Upper lobe of left lung (tissue), 6 donors: Measurements from ENCODE around the gene ZBTB24. TPM values are rescaled to one million over a fixed set of nuclear protein-coding genes. Genes with fewer than 3 reads are reported as not detected.

ENCODE experiments used
- ATAC-seq, 2 donors: fragments of 200-7000 bp; cut with Tn5 transposase; one replicate each; pipeline ENCODE4 v1.9.1; 2022; ENCODE audit warnings: mild to moderate bottlenecking in 2 of 2, moderate library complexity in 2 of 2; ENCODE audit not compliant: low FRiP score in 2 of 2
- DNase-seq, 2 donors: peaks; one replicate each; pipeline ENCODE4 v3.0.0-alpha.2; 2019 to 2020
- H3K27ac ChIP-seq, 4 donors: fragments of 200-600 bp; sonication (generic); one replicate each; pipeline ENCODE4 v1.5.1; 2016 to 2019
- H3K27me3 ChIP-seq, 4 donors: fragments of 200-600 bp; sonication (generic); one replicate each; pipeline ENCODE4 v1.5.1; 2017 to 2019
- H3K36me3 ChIP-seq, 4 donors: fragments of 200-600 bp; sonication (generic); one replicate each; pipeline ENCODE4 v1.5.1; 2016 to 2019
- H3K4me1 ChIP-seq, 4 donors: fragments of 200-600 bp; sonication (generic); one replicate each; pipeline ENCODE4 v1.5.1; 2018 to 2019
- H3K4me3 ChIP-seq, 4 donors: fragments of 200-600 bp; sonication (generic); one replicate each; pipeline ENCODE4 v1.5.1; 2017 to 2019; ENCODE audit warnings: mild to moderate bottlenecking in 2 of 4, moderate library complexity in 1 of 4
- H3K9me3 ChIP-seq, 4 donors: fragments of 200-600 bp; sonication (generic); one replicate each; pipeline ENCODE4 v1.5.1; 2018 to 2019
- CTCF ChIP-seq, 6 experiments: fragments of 450-650 bp in 4 of 6; fragments of 200-600 bp in 2 of 6; sonication (generic) in 2 of 6; IDR thresholded peaks; one replicate each; pipeline ENCODE4 v1.5.1; 2016 to 2019; ENCODE audit warnings: antibody characterized with exemption in 6 of 6
- EP300 ChIP-seq, 4 donors: sonication (generic); formaldehyde crosslinking; IDR thresholded peaks; one replicate each; pipeline ENCODE4 v1.5.1; 2017; ENCODE audit warnings: antibody characterized with exemption in 4 of 4, control low read depth in 2 of 4
- POLR2A ChIP-seq, 4 donors: fragments of 450-650 bp; IDR thresholded peaks; one replicate each; pipeline ENCODE4 v1.5.1; 2016 to 2017; ENCODE audit warnings: antibody characterized with exemption in 4 of 4, mild to moderate bottlenecking in 2 of 4
- POLR2AphosphoS5 ChIP-seq, 2 donors: sonication (generic); formaldehyde crosslinking; IDR thresholded peaks; one replicate each; pipeline ENCODE4 v1.5.1; 2017; ENCODE audit warnings: antibody characterized with exemption in 2 of 2
- WGBS, 2 donors: methylation state at CpG; one replicate each; pipeline ENCODE4 v1.1.5; 2017 to 2018; 5-methylcytosine and 5-hydroxymethylcytosine counted together
- total RNA-seq, 6 donors: library from RNA; depleted of rRNA in 4 of 6; stranded (reverse); fragments of >200 nt in 4 of 6; gene quantifications; one replicate each; pipeline versions ENCODE4 v1.1.0 to v1.2.1, GENCODE V29; 2016 to 2021
- donor health status: DM: no; HTN: no; CAD: no; lungs with moderate emphysema.
- donor health status: DM: no; HTN: yes; CAD: no; lungs with severe emphysema.

Gene ZBTB24
- total RNA-seq, 6 donors from 2014 or later: 5.1 to 14.9 (median 9.7) TPM

- TF ChIP-seq EP300 (IDR thresholded peaks at IDR 0.05) (no peak), POLR2A (IDR thresholded peaks at IDR 0.05) (no peak), CTCF (IDR thresholded peaks at IDR 0.05) (no peak), POLR2AphosphoS5 (IDR thresholded peaks at IDR 0.05) (no peak)
- H3K27me3 ChIP-seq: no peaks in the 10 kb centered on the region
- 44% methylated on average over 6 of the region's 6 CpGs for WGBS, 2 donors
- ATAC-seq: no peak
- DNase-seq: no peak
- H3K36me3 ChIP-seq: no peaks in the 10 kb centered on the region
- no peaks in the 10 kb centered on the region for H3K9me3 ChIP-seq
- no peak overlapping the region for H3K27ac ChIP-seq
- H3K4me1 ChIP-seq: peaks cover 0 to 6% (median 0%) of the 10 kb centered on the region in 4 donors
- H3K4me3 ChIP-seq: peak overlapping the region in 2 of 4 donors; percentile 28 to 33
Measured at GRCh38 chr6:109515781-109516409, 32.9 kb upstream of the ZBTB24 start.

GRCh38 chr6:109514946-109515345 lies 31.9 kb upstream of the ZBTB24 start:
- no peak overlapping the region for H3K27ac ChIP-seq
- H3K27me3 ChIP-seq: no peaks in the 10 kb centered on the region
- 85 to 89% methylated on average over 3 of the region's 3 CpGs for WGBS, 2 donors
- no peak overlapping the region for H3K4me3 ChIP-seq
- ATAC-seq (no peak), DNase-seq (no peak)
- no peak for TF ChIP-seq EP300 (IDR thresholded peaks at IDR 0.05)
- no peak for TF ChIP-seq POLR2AphosphoS5 (IDR thresholded peaks at IDR 0.05)
- TF ChIP-seq POLR2A (IDR thresholded peaks at IDR 0.05): no peak
- no peak for TF ChIP-seq CTCF (IDR thresholded peaks at IDR 0.05)
- H3K4me1 ChIP-seq: peaks cover 0 to 6% (median 0%) of the 10 kb centered on the region in 4 donors
- H3K36me3 ChIP-seq: no peaks in the 10 kb centered on the region
- no peaks in the 10 kb centered on the region for H3K9me3 ChIP-seq

- no peak overlapping the region for H3K27ac ChIP-seq
- peaks cover 0 to 6% (median 2%) of the 10 kb centered on the region in 4 donors for H3K4me1 ChIP-seq
- no peaks in the 10 kb centered on the region for H3K36me3 ChIP-seq
- no peak for ATAC-seq
- no peak overlapping the region for H3K4me3 ChIP-seq
- 63 to 70% methylated on average over 2 of the region's 2 CpGs for WGBS, 2 donors
- DNase-seq: no peak
- no peaks in the 10 kb centered on the region for H3K9me3 ChIP-seq
- H3K27me3 ChIP-seq: no peaks in the 10 kb centered on the region
- no peak for TF ChIP-seq EP300 (IDR thresholded peaks at IDR 0.05)
- no peak for TF ChIP-seq CTCF (IDR thresholded peaks at IDR 0.05)
- no peak for TF ChIP-seq POLR2AphosphoS5 (IDR thresholded peaks at IDR 0.05)
- TF ChIP-seq POLR2A (IDR thresholded peaks at IDR 0.05): no peak
Measured at GRCh38 chr6:109513571-109514071, 30.6 kb upstream of the ZBTB24 start.

GRCh38 chr6:109512271-109512817 lies 29.3 kb upstream of the ZBTB24 start:
- Histone ChIP-seq H3K36me3 (no peaks in the 10 kb centered on the region), H3K27me3 (no peaks in the 10 kb centered on the region), H3K4me1 (peaks cover 0 to 8% (median 3%) of the 10 kb centered on the region in 4 donors), H3K9me3 (no peaks in the 10 kb centered on the region), H3K27ac (no peak overlapping the region), H3K4me3 (no peak overlapping the region)
- DNase-seq (no peak), ATAC-seq (no peak)
- no peak for TF ChIP-seq EP300 (IDR thresholded peaks at IDR 0.05)
- no peak for TF ChIP-seq POLR2A (IDR thresholded peaks at IDR 0.05)
- TF ChIP-seq CTCF (IDR thresholded peaks at IDR 0.05): no peak
- 74 to 77% methylated on average over 2 of the region's 2 CpGs for WGBS, 2 donors
